CD14-positive monocyte (primary cell): ENCODE data around the gene SFT2D3. TPM values are rescaled to one million over a fixed set of nuclear protein-coding genes. Genes with fewer than 3 reads are reported as not detected.

Experiments
- DNase-seq, 3 donors: peaks; one replicate each; pipeline ENCODE4 v3.0.0-alpha.2; 2011 to 2022
- H2AFZ ChIP-seq: 2 replicates; pipeline ENCODE4 v1.6.0; 2012; ENCODE audit warnings: mild to moderate bottlenecking, low read depth, low read length, inconsistent platforms; ENCODE audit not compliant: insufficient read depth, poor library complexity, severe bottlenecking
- H3K27ac ChIP-seq, 2 donors: 1 replicate in 1 of 2; 2 replicates in 1 of 2; pipeline ENCODE4 v1.5.1; 2012 to 2013; ENCODE audit warnings: low read length in 2 of 2, control low read depth in 1 of 2, inconsistent platforms in 1 of 2, low read depth in 1 of 2, mild to moderate bottlenecking in 1 of 2
- H3K27me3 ChIP-seq, 2 donors: one replicate each; pipeline versions ENCODE4 v1.6.0 to v1.6.1; 2011 to 2013; ENCODE audit warnings: low read length in 2 of 2; ENCODE audit not compliant: control insufficient read depth in 2 of 2, insufficient read depth in 2 of 2
- H3K36me3 ChIP-seq, 2 donors: replicated peaks in 1 of 2; 1 replicate in 1 of 2; 2 replicates in 1 of 2; pipeline versions ENCODE4 v1.5.1 to v1.6.1; 2012 to 2013; ENCODE audit warnings: low read length in 2 of 2, control low read depth in 1 of 2, inconsistent platforms in 1 of 2, mild to moderate bottlenecking in 1 of 2; ENCODE audit not compliant: insufficient read depth in 2 of 2, control insufficient read depth in 1 of 2
- H3K4me1 ChIP-seq, 2 donors: 1 replicate in 1 of 2; 2 replicates in 1 of 2; pipeline versions ENCODE4 v1.5.1 to v1.6.1; 2012 to 2013; ENCODE audit warnings: low read length in 2 of 2, control low read depth in 1 of 2, inconsistent platforms in 1 of 2, mild to moderate bottlenecking in 1 of 2, moderate library complexity in 1 of 2; ENCODE audit not compliant: insufficient read depth in 2 of 2, control insufficient read depth in 1 of 2
- H3K4me2 ChIP-seq: replicated peaks from 2 replicates; pipeline ENCODE3; 2012; ENCODE audit warnings: low read length, moderate library complexity, mild to moderate bottlenecking; ENCODE audit not compliant: poor library complexity, severe bottlenecking; ENCODE audit errors: extremely low read depth
- H3K4me3 ChIP-seq, 3 experiments: fragments of 200-600 bp in 1 of 3; sonication (generic) in 1 of 3; replicated peaks in 1 of 3; 1 replicate in 2 of 3; 2 replicates in 1 of 3; pipeline ENCODE4 v1.5.1; 2011 to 2013; ENCODE audit warnings: low read length in 3 of 3, mild to moderate bottlenecking in 3 of 3, control low read depth in 2 of 3, low read depth in 2 of 3, inconsistent platforms in 1 of 3, moderate library complexity in 1 of 3
- H3K79me2 ChIP-seq: 2 replicates; pipeline ENCODE4 v1.6.0; 2012; ENCODE audit warnings: mild to moderate bottlenecking, control low read depth, inconsistent platforms, low read length, moderate library complexity; ENCODE audit not compliant: insufficient read depth
- H3K9ac ChIP-seq: 2 replicates; pipeline ENCODE4 v1.6.0; 2017; ENCODE audit warnings: low read length, mild to moderate bottlenecking; ENCODE audit not compliant: insufficient read depth, poor library complexity, severe bottlenecking
- H3K9me3 ChIP-seq, 2 donors: replicated peaks in 1 of 2; 1 replicate in 1 of 2; 2 replicates in 1 of 2; pipeline versions ENCODE4 v1.5.1 to v1.6.1; 2012 to 2013; ENCODE audit warnings: low read length in 2 of 2, control low read depth in 1 of 2; ENCODE audit not compliant: control insufficient read depth in 1 of 2, insufficient read depth in 1 of 2
- H4K20me1 ChIP-seq: 2 replicates; pipeline ENCODE4 v1.6.0; 2012; ENCODE audit warnings: mild to moderate bottlenecking, low read length, control low read depth, moderate library complexity; ENCODE audit not compliant: insufficient read depth
- H3K27ac Mint-ChIP-seq, 7 donors: one replicate each; pipeline ENCODE4 v1.8.0; 2020; ENCODE audit warnings: mild to moderate bottlenecking in 7 of 7, mixed read lengths in 7 of 7, moderate library complexity in 6 of 7, inconsistent platforms in 2 of 7
- H3K27me3 Mint-ChIP-seq, 3 donors: one replicate each; pipeline ENCODE4 v1.8.0; 2021 to 2022; ENCODE audit warnings: low read depth in 3 of 3, mild to moderate bottlenecking in 3 of 3, mixed read lengths in 3 of 3, moderate library complexity in 3 of 3, inconsistent platforms in 1 of 3
- H3K36me3 Mint-ChIP-seq, 2 donors: one replicate each; pipeline ENCODE4 v1.8.0; 2020; ENCODE audit warnings: mixed read lengths in 2 of 2, inconsistent platforms in 1 of 2, mild to moderate bottlenecking in 1 of 2
- H3K4me1 Mint-ChIP-seq: one replicate; pipeline ENCODE4 v1.8.0; 2020; ENCODE audit warnings: mild to moderate bottlenecking, mixed read lengths
- H3K4me3 Mint-ChIP-seq, 2 donors: one replicate each; pipeline ENCODE4 v1.8.0; 2020; ENCODE audit warnings: mild to moderate bottlenecking in 2 of 2, mixed read lengths in 2 of 2, moderate library complexity in 1 of 2
- H3K9me3 Mint-ChIP-seq, 7 donors: one replicate each; pipeline ENCODE4 v1.8.0; 2020 to 2022; ENCODE audit warnings: mixed read lengths in 7 of 7, mild to moderate bottlenecking in 6 of 7, moderate library complexity in 6 of 7, inconsistent platforms in 2 of 7
- CTCF ChIP-seq: fragments of 200-600 bp; IDR thresholded peaks from one replicate; pipeline ENCODE4 v1.8.0; 2022; ENCODE audit warnings: antibody characterized with exemption, mild to moderate bottlenecking
- WGBS: methylation state at CpG from one replicate; pipeline ENCODE4 v1.1.5; 2013; ENCODE audit warnings: missing lambda C conversion rate; ENCODE audit not compliant: insufficient coverage; 5-methylcytosine and 5-hydroxymethylcytosine counted together
- intact Hi-C, 2 donors: fragments of 100-400 bp; cut with micrococcal nuclease; formaldehyde crosslinking; loops; one replicate each; pipeline versions ENCODE4 v1.15.0 to v1.15.1; 2023
- polyA plus RNA-seq, 3 donors: library from polyadenylated mRNA; depleted of rRNA in 1 of 3; unstranded in 2 of 3; stranded (reverse) in 1 of 3; fragments of 300-500 nt in 2 of 3; fragments of >200 nt in 1 of 3; fragmentation: Illumina TruSeq in 2 of 3; gene quantifications; 1 replicate in 2 of 3; 2 replicates in 1 of 3; pipeline ENCODE4 v1.2.3, GENCODE V29; 2012 to 2021

SFT2D3 gene
- polyA plus RNA-seq, 3 donors: 3.8 to 4.9 TPM; not detected in 1

DNA sequence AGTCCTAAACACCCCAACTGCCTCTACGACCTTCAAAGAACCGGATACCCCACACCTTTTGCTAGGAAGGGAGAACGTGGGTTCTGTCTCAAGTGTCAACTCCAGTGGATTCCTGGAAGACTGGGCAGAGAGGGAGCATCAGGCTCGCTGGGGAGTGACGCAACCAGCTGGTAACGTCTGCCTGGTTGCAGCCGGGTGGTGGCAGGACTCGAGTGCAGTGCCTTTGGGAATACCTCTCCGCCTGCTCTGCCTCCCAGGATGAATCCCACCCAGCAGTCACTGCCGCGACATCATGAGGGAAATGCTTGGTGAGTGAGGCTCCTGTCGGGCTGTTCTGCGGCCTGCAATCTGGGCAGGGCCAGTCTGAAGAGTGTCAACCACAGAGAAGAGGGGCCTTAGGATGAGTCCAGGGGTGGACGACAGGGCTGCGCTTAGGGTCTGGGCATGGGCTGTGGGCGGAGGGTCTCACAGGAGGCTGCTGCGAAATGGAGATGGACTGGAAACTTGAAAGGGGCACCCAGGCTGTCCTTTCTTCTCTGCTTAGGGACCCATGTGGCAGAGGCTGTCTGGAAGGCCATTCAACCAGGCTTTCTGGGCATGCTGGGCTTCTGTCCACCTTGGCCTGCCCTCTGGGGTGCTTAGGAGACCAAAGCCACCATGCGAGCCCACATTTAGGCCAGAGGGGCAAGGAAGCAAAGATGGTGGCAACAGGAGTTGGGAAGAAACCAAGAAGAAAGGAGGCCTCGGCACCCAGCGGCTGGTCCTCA is 42.5 kb upstream of the SFT2D3 start:
- Histone ChIP-seq H3K9me3 (peaks cover 0 to 7% of the 10 kb centered on the region in 2 donors), H3K27ac (no peak overlapping the region), H3K9ac (no peak overlapping the region), H4K20me1 (no peaks in the 10 kb centered on the region), H2AFZ (no peak overlapping the region), H3K4me3 (no peak overlapping the region), H3K27me3 (peaks cover 8 to 16% of the 10 kb centered on the region in 2 donors), H3K79me2 (no peaks in the 10 kb centered on the region), H3K4me2 (no peak overlapping the region), H3K36me3 (no peaks in the 10 kb centered on the region), H3K4me1 (no peaks in the 10 kb centered on the region)
- no peak for DNase-seq
- Mint-ChIP-seq H3K27ac (no peak overlapping the region), H3K4me3 (no peak overlapping the region), H3K4me1 (peaks cover 8% of the 10 kb centered on the region), H3K36me3 (peaks cover 0 to 3% of the 10 kb centered on the region in 2 donors), H3K9me3 (peaks cover 0 to 9% (median 5%) of the 10 kb centered on the region in 7 donors), H3K27me3 (peaks cover 16 to 17% (median 16%) of the 10 kb centered on the region in 3 donors)
- no peak for TF ChIP-seq CTCF
- intact Hi-C loops: no loop called here
- 80% methylated on average over 17 of the region's 20 CpGs for WGBS

DNA sequence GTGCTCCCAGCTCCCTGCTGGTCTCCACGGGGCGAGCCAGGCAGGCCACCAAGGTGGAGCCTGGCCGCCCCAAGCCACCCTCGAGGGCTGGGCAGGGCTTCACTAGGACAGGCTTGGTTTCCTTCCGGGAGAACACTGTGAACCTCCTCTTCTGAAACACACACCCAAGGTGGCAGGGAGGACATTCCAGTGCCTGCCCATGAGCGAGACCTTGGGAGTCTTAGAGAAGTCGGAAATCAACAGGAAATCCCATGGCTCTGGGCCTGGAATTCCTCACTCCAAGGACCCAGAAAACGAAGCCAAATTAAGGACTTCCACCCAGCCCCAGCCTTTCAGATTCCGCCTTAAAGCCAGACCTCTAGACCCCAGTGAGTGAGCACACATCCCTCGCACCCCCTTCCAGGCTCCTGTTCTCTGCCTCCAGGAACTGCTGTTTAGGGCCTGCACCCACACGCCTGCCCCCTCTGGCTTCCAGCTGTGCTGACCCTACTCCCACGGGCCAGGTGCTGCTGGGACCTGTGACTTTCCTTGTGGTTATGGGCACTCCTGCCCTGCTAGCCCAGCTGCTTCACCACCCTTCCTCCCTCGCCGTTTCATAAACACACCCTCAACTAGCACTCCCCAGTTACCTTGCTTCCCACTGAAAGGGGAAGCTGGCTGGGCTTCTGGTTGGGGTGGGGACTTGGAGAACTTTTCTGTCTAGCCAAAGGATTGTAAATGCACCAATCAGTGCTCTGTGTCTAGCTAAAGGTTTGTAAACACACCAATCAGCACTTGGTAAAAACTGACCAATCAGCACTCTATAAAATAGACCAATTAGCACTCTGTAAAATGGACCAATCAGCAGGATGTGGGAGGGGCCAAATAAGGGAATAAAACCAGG is 41.6 kb upstream of the SFT2D3 start:
- H3K27me3 ChIP-seq: peaks cover 10 to 24% of the 10 kb centered on the region in 2 donors
- TF ChIP-seq CTCF: no peak
- no peak overlapping the region for H3K27ac ChIP-seq
- no peak overlapping the region for H3K27ac Mint-ChIP-seq
- peaks cover 9% of the 10 kb centered on the region for H3K4me1 Mint-ChIP-seq
- intact Hi-C loops: no loop called here
- peaks cover 21 to 26% (median 22%) of the 10 kb centered on the region in 3 donors for H3K27me3 Mint-ChIP-seq
- peak overlapping the region; percentile 46 for H2AFZ ChIP-seq
- H3K36me3 ChIP-seq: no peaks in the 10 kb centered on the region
- H3K9me3 Mint-ChIP-seq: peaks cover 0 to 11% (median 5%) of the 10 kb centered on the region in 7 donors
- no peak overlapping the region for H3K9ac ChIP-seq
- no peaks in the 10 kb centered on the region for H4K20me1 ChIP-seq
- DNase-seq: no peak
- H3K79me2 ChIP-seq: no peaks in the 10 kb centered on the region
- peaks cover under 1 to 7% of the 10 kb centered on the region in 2 donors for H3K9me3 ChIP-seq
- 74% methylated on average over 10 of the region's 14 CpGs for WGBS
- no peak overlapping the region for H3K4me3 Mint-ChIP-seq
- no peak overlapping the region for H3K4me3 ChIP-seq
- H3K4me1 ChIP-seq: no peaks in the 10 kb centered on the region
- H3K36me3 Mint-ChIP-seq: peaks cover 0 to 3% of the 10 kb centered on the region in 2 donors
- H3K4me2 ChIP-seq: no peak overlapping the region
